PC-3 (cell line): ENCODE measurements around the gene ACBD6. TPM values are rescaled to one million over a fixed set of nuclear protein-coding genes. Genes with fewer than 3 reads are reported as not detected.

Source experiments
- ATAC-seq: fragments of 200-7000 bp; cut with Tn5 transposase; 2 replicates; pipeline ENCODE4 v1.9.1; 2020; ENCODE audit warnings: mild to moderate bottlenecking, moderate library complexity
- BruUV-seq: library from RNA; stranded (reverse); fragments of 400-500 nt; replicated peaks from 2 replicates; lab custom pipeline; 2021; lab: Mats Ljungman, UMichigan
- CTCF ChIA-PET: fragments of 300-600 bp; sonication (Branson Sonifier 250); formaldehyde crosslinking; loops from one replicate; lab custom pipeline; 2022; ENCODE audit warnings: antibody characterized with exemption; lab: Charles Lee
- POLR2A ChIA-PET: fragments of 300-600 bp; sonication (Branson Sonifier 250); formaldehyde crosslinking; loops from one replicate; lab custom pipeline; 2022; ENCODE audit warnings: antibody characterized with exemption; ENCODE audit not compliant: unreplicated experiment; lab: Charles Lee
- DNase-seq: peaks from one replicate; pipeline ENCODE4 v3.0.0-alpha.2; 2015
- H2AFZ ChIP-seq: fragments of 300-600 bp; sonication (generic); 2 replicates; pipeline ENCODE4 v1.6.0; 2016; ENCODE audit warnings: antibody characterized with exemption, low read length
- H3F3A ChIP-seq: fragments of 300-600 bp; sonication (generic); one replicate; pipeline ENCODE4 v1.6.0; 2017; ENCODE audit warnings: antibody characterized with exemption, low read length, control low read depth, mild to moderate bottlenecking; ENCODE audit not compliant: unreplicated experiment
- H3K27ac ChIP-seq: fragments of 300-600 bp; sonication (generic); 2 replicates; pipeline ENCODE4 v1.5.1; 2016; ENCODE audit warnings: mild to moderate bottlenecking, low read length
- H3K27me3 ChIP-seq: fragments of 300-600 bp; sonication (generic); 2 replicates; pipeline ENCODE4 v1.6.1; 2016; ENCODE audit warnings: low read length, mixed read lengths
- H3K36me3 ChIP-seq: fragments of 300-600 bp; sonication (generic); 2 replicates; pipeline ENCODE4 v1.6.1; 2016; ENCODE audit warnings: low read depth, mixed run types, low read length, mixed read lengths
- H3K4me1 ChIP-seq: fragments of 300-600 bp; sonication (generic); 2 replicates; pipeline ENCODE4 v1.5.1; 2016; ENCODE audit warnings: low read length; ENCODE audit not compliant: insufficient read depth
- H3K4me2 ChIP-seq: fragments of 300-600 bp; sonication (generic); 2 replicates; pipeline ENCODE4 v1.6.0; 2016; ENCODE audit warnings: low read length
- H3K4me3 ChIP-seq: fragments of 300-600 bp; sonication (generic); 2 replicates; pipeline ENCODE4 v1.5.1; 2016; ENCODE audit warnings: mild to moderate bottlenecking, low read length, mixed read lengths
- H3K79me2 ChIP-seq: fragments of 300-600 bp; sonication (generic); 2 replicates; pipeline ENCODE4 v1.6.1; 2017; ENCODE audit warnings: low read length, mixed read lengths
- H3K9ac ChIP-seq: fragments of 300-600 bp; sonication (generic); 2 replicates; pipeline ENCODE4 v1.6.0; 2016; ENCODE audit warnings: mild to moderate bottlenecking, low read length
- H3K9me2 ChIP-seq: fragments of 300-600 bp; sonication (generic); replicated peaks from 2 replicates; pipeline ENCODE4 v1.6.1; 2016; ENCODE audit warnings: mixed run types, low read length, mixed read lengths
- H3K9me3 ChIP-seq: fragments of 300-600 bp; sonication (generic); 2 replicates; pipeline ENCODE4 v1.6.1; 2016; ENCODE audit warnings: low read length, mixed read lengths
- H4K20me1 ChIP-seq: fragments of 300-600 bp; sonication (generic); 2 replicates; pipeline ENCODE4 v1.6.1; 2016; ENCODE audit warnings: low read length, mixed read lengths
- EZH2 ChIP-seq: fragments of 300-600 bp; sonication (generic); IDR thresholded peaks from one replicate; pipeline ENCODE4 v1.6.1; 2017; ENCODE audit warnings: antibody characterized with exemption, mild to moderate bottlenecking, low read length; ENCODE audit not compliant: unreplicated experiment
- EZH2phosphoT487 ChIP-seq: fragments of 300-600 bp; sonication (generic); IDR thresholded peaks from 2 replicates; pipeline ENCODE4 v1.6.1; 2018; ENCODE audit warnings: mild to moderate bottlenecking, antibody characterized with exemption, low read length, borderline replicate concordance
- intact Hi-C: fragments of 100-400 bp; cut with micrococcal nuclease; formaldehyde crosslinking; loops from 2 replicates; pipeline ENCODE4 v1.9.0; 2023
- total RNA-seq: library from RNA; depleted of rRNA; stranded (reverse); fragments of >200 nt; gene quantifications from 2 replicates; pipeline ENCODE4 v1.2.3, GENCODE V29; 2014
- TF ChIP-seq, protein P1 (sequence below): fragments of 300-600 bp; sonication (generic); conservative IDR thresholded peaks from 2 replicates; pipeline ENCODE4 v1.5.1; 2017; ENCODE audit warnings: antibody characterized with exemption, low read depth, mild to moderate bottlenecking, low read length

Gene ACBD6
- total RNA-seq, 1 experiment from 2014 or later, result 43.3 TPM

DNA sequence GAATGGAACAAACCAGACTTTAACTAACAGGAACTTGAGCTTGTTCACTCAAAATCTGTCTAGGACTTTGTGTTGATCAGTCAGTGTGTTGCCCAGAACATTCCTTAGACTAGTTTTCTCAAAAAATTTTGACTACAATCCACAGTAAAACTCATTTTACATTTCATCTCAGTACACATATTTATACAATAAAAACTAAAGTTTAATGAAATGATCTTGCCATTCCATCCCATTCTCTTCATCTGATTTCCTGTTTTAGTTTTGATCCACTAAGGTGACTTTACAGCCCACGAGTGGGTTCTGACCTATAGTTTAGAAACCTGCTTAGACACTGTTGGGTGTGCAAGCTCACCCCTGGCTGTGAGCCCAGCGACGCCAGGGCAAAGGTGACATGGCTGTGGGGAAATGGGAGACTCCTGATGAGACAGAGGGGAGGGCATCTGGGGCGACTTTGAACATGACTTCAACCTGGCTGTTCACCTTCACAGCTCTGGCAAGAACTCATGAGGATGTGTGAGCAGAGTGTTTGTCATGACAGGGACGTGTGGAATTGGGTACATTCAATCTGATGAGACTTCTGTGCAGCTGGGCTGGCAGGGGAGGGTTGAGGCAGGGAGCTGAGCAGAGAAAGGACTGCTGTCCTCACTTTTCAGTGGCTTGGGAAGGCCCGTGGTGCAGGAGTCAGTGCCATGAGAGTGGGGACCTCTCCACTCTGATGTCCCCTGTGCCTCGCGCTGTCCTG, 231.7 kb downstream of the ACBD6 start:
- H3K9me3 ChIP-seq, result no peaks in the 10 kb centered on the region
- no peak for DNase-seq
- H2AFZ ChIP-seq, result no peak overlapping the region
- CTCF ChIA-PET, result interaction anchor here (1.2 kb wide), 1 partner anchor 9 kb away, joined by 6 read pairs; no protein-coding TSS in a partner anchor
- POLR2A ChIA-PET, result no interaction called here
- H3K27me3 ChIP-seq, result no peaks in the 10 kb centered on the region
- no peaks in the 10 kb centered on the region for H3F3A ChIP-seq
- no peaks in the 10 kb centered on the region for H3K9me2 ChIP-seq
- no peak overlapping the region for H3K9ac ChIP-seq
- no peak overlapping the region for H3K4me2 ChIP-seq
- no TSS peak for BruUV-seq
- intact Hi-C loops, result loop anchor here (5.0 kb wide), 1 partner anchor 147 kb away; no protein-coding TSS in a partner anchor
- H3K36me3 ChIP-seq, result no peaks in the 10 kb centered on the region
- no peaks in the 10 kb centered on the region for H3K79me2 ChIP-seq
- H4K20me1 ChIP-seq, result no peaks in the 10 kb centered on the region
- no peak overlapping the region for H3K27ac ChIP-seq
- H3K4me1 ChIP-seq, result no peaks in the 10 kb centered on the region
- peak; percentile 46 for ATAC-seq
- TF ChIP-seq EZH2phosphoT487 (no peak), EZH2 (no peak)
- TF ChIP-seq, protein P1, sequence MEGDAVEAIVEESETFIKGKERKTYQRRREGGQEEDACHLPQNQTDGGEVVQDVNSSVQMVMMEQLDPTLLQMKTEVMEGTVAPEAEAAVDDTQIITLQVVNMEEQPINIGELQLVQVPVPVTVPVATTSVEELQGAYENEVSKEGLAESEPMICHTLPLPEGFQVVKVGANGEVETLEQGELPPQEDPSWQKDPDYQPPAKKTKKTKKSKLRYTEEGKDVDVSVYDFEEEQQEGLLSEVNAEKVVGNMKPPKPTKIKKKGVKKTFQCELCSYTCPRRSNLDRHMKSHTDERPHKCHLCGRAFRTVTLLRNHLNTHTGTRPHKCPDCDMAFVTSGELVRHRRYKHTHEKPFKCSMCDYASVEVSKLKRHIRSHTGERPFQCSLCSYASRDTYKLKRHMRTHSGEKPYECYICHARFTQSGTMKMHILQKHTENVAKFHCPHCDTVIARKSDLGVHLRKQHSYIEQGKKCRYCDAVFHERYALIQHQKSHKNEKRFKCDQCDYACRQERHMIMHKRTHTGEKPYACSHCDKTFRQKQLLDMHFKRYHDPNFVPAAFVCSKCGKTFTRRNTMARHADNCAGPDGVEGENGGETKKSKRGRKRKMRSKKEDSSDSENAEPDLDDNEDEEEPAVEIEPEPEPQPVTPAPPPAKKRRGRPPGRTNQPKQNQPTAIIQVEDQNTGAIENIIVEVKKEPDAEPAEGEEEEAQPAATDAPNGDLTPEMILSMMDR, result no peak
- no peak overlapping the region for H3K4me3 ChIP-seq

DNA sequence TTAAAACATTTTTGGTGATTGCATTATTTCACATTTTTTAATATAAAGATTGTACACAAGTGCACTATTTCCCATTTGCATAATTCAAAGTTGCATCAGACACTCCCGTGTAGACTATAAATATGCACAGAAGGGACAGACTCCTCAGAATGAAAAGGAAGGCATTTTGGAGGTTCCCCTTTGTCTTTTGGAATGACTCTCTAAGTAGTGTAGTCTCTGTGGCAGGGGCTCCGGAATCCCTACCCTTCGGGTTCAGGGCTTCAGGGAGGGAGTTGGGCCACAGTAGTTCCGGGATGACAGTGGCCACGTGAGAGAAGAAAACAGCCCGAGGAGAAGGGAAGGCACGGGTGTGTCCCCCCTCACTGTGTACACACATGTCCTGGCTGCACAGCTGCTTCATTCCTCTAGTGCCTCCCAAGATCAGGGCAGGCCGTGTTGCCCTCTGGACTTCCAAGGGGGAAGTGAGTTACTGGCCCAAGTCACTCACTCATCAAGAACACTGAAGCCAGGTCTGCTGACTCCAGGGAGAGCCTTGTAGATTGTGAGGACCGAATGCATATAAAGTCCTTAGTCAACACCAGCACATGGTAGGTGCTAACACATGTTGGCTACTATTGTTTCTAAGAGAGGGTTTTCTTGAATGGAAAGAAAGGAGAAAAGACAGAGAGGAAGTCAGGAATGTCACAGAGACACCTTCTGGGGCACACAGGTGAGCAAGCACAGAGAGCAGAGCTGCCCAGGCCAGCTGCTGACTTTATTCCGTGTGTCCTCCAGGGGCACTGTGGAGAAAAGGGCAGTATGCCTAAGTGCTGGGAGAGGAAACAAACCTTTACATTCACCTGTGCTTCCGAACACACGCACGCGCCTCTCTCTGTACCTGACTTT, 232.5 kb downstream of the ACBD6 start:
- H3K36me3 ChIP-seq, result no peaks in the 10 kb centered on the region
- TF ChIP-seq EZH2, result no peak
- TF ChIP-seq, protein P1, result peak; percentile 60
- no peaks in the 10 kb centered on the region for H3K9me3 ChIP-seq
- H3K79me2 ChIP-seq, result no peaks in the 10 kb centered on the region
- H2AFZ ChIP-seq, result no peak overlapping the region
- intact Hi-C loops, result loop anchor here (5.0 kb wide), 1 partner anchor 147 kb away; no protein-coding TSS in a partner anchor
- CTCF ChIA-PET, result interaction anchor here (1.2 kb wide), 1 partner anchor 9 kb away, joined by 6 read pairs; no protein-coding TSS in a partner anchor
- H3K27ac ChIP-seq, result no peak overlapping the region
- H3F3A ChIP-seq, result no peaks in the 10 kb centered on the region
- no peaks in the 10 kb centered on the region for H3K27me3 ChIP-seq
- H3K9me2 ChIP-seq, result no peaks in the 10 kb centered on the region
- ATAC-seq (peak; percentile 80), DNase-seq (peak; percentile 52)
- BruUV-seq, result no TSS peak
- H3K9ac ChIP-seq, result no peak overlapping the region
- H3K4me3 ChIP-seq, result no peak overlapping the region
- H3K4me1 ChIP-seq, result no peaks in the 10 kb centered on the region
- POLR2A ChIA-PET, result no interaction called here
- no peak overlapping the region for H3K4me2 ChIP-seq
- H4K20me1 ChIP-seq, result no peaks in the 10 kb centered on the region
